Activated CD4-positive, alpha-beta T cell treated with anti-CD3 and anti-CD28 coated beads, Interleukin-2, amount 50 U/mL, for 1 hour (primary cell): ENCODE data around the gene PIGX.
"Not testable (repeated sequence)": the region's sequence is repeated elsewhere in the genome, so short reads cannot be mapped to it uniquely, and the experiment has no call there.

ENCODE experiments used
- DNase-seq: peaks from one replicate; pipeline ENCODE4 v3.0.0-alpha.2; 2020

Gene PIGX

DNA sequence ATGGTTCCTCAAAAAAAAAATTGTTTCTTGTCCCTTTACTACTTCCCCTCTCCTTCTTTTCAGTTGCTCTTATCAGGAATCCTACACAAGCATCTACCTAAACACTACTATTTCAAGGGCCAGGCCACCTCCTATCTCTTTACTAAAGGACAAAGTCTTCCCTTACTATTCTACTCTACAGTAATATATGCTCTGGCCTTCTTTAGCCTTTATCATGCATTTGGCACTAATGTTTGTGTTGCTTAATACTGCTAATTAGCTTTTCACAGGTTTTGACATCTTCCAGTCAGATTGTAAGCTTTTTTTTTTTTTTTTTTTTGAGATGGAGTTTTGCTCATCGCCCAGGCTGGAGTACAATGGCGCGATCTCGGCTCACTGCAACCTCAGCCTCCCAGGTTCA, 5.4 kb upstream of the PIGX start:
- DNase-seq: no peak

- no peak for DNase-seq
Measured at GRCh38 chr3:196707566-196707965, 4.6 kb upstream of the PIGX start.

GRCh38 chr3:196708467-196708866, 3.7 kb upstream of the PIGX start:
- no peak for DNase-seq

DNA sequence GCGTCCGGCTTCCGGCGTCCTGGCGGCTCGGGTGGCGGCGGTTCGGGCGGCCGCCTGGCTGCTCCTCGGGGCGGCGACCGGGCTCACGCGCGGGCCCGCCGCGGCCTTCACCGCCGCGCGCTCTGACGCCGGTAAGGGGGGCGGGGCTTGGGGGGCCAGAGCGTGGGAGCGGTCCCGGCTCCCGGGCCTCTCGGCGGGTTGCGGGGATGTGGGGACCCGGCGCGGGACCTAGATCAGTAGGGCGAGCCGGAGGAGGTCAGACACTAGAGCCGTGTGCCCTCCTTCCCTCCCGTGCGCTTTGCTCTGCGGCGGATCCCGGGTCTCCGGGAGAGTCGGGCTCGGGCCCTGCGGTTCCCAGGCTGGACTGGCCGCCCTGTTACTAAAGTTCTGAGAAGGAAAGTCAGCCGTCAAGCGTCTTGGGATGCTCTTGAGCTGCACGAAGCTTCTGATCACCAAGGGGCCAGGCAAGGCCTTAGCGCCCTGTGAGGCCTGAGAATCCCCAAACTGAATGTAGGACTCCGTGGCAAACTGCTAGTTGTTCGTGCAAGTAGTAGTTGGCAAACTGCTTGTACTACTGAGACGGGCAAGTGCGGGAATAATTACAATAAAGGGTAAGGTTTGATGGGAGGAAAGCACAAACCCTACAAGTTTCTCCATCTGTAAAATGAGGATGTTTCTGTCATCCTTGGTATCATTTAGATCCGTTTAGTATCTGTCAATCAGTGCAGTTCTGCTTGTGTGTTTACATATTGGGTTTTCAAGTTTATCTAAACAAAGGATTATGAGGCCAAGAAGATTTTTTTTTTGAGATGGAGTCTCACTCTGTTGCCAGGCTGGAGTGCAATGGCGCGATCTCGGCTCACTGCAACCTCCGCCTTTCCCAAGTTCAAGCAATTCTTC, 587 bp downstream of the PIGX start:
- DNase-seq: peak; percentile 65

GRCh38 chr3:196717162-196717561, 5.0 kb downstream of the PIGX start:
- DNase-seq: not testable (repeated sequence)

- DNase-seq: no peak
Measured at GRCh38 chr3:196721097-196721496, 8.9 kb downstream of the PIGX start.

- no peak for DNase-seq
Measured at GRCh38 chr3:196726788-196727675, 14.9 kb downstream of the PIGX start.

GRCh38 chr3:196735751-196736150, 23.6 kb downstream of the PIGX start:
- no peak for DNase-seq

DNA sequence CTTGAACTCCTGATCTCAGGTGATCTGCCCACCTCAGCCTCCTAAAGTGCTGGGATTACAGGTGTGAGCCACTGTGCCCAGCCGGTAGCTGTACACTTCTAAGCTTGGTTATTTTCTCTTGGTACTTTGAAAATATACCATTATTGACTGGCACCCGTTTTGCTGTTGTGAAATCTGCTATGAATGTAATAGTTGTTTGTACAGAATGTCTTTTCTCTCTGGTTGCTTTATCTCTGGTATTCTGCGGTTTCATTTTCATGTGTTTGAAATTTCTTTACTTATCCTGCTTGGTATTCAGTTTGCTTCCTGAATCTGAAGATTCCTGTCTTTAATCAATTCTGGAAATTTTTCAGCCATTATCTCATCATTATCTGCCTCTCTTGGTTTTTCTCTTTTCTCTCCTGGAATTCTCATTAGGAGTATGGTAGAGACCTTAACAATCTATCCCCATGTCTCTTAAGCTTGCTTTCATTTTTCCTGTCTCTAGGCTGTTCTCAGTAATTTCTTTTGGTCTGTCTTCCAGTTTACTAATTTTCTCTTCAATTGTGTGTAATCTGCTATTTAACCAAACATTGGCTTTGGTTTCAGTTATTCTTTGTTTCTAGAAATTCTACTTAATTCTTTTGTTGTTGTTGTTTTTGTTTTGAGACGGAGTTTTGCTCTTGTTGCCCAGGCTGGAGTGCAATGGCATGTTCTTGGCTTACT, 24.6 kb downstream of the PIGX start:
- DNase-seq: no peak

- DNase-seq: no peak
Measured at GRCh38 chr3:196737655-196738054, 25.5 kb downstream of the PIGX start.

GRCh38 chr3:196739671-196740480, 27.7 kb downstream of the PIGX start, which contains the start of gene PAK2:
Gene PAK2, plus strand, starts transcription at chr3:196739857. Its CDS starts 42,790 bp downstream, at chr3:196782647.
- peak; percentile 91 for DNase-seq

- peak; percentile 29 for DNase-seq
Measured at GRCh38 chr3:196740481-196741248, 28.5 kb downstream of the PIGX start.

DNA sequence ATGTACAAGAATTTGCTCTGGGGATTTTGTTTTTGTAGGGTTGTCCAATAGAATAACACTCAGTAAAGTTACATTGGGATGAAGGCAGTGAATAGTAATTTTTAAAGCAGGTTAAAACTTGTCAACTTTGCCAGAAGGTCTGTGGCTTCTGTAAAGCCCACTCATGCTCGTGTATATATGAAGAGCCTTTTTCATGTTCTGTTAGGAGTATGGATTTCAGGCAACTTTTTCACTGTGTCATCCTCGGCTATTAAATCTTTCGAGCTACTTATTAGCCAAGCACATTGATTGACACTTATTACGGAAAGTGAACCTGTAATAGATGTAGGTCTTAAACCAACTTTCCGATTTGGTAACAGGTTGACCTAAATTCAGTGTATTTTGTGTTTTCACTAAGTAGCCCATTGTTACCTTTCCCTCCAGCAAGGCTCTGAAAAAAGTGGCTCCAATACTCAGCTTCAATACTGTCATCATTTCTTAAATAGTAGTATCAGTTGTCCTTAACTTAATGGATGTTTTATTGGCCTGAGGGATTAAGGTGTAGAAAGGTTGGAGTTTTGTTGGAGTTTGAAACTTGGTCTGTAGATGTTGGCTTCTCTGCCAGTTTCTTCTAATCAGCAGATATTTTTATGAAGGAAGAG, 29.2 kb downstream of the PIGX start:
- no peak for DNase-seq

GRCh38 chr3:196743569-196743968, 31.4 kb downstream of the PIGX start:
- not testable (repeated sequence) for DNase-seq

DNA sequence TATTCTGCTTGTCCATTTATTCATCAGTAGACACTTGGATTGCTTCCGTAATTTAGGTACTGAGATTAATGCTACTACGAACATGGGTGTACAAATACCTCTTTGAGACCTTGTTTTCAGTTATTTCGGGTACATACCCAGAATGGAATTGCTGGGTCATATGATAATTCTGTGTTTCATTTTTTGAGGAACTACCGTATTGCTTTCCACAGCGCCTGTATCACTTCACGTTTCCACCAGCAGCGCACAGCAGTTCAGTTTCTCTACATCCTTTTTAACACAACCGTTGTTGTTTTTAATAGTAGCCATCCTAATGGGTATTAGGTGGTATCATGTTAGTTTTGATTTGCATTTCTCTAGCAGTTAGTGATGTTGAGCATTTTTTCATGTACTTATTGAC, 36.9 kb downstream of the PIGX start:
- no peak for DNase-seq

DNA sequence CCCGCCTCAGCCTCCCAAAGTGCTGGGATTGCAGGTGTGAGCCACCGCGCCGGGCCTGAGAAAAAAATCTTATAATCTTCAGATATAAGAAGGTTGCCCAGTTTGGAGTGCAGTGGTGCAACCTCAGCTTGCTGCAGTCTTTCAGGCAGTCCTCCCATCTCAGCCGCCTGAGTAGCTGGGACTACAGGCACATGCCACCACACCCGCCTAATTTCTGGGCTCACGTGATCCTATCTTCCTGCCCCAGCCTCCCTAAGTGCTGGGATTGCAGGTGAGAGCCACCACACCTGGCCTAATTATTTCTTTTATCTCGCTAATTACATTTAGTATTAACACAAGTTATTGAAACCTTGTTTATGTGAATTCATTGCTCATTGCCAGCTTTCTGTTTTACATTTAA, 41.0 kb downstream of the PIGX start:
- no peak for DNase-seq

- DNase-seq: no peak
Measured at GRCh38 chr3:196754091-196754981, 42.2 kb downstream of the PIGX start.

- DNase-seq: no peak
Measured at GRCh38 chr3:196756732-196757131, 44.6 kb downstream of the PIGX start.

- no peak for DNase-seq
Measured at GRCh38 chr3:196757876-196758739, 45.9 kb downstream of the PIGX start.
